HCT116 (cell line): ENCODE results near the gene MARCHF7. TPM values are rescaled to one million over a fixed set of nuclear protein-coding genes. Genes with fewer than 3 reads are reported as not detected.

Source experiments
- ATAC-seq: fragments of 200-7000 bp; cut with Tn5 transposase; 2 replicates; pipeline ENCODE4 v1.9.1; 2020; ENCODE audit warnings: mild to moderate bottlenecking, moderate library complexity
- BruUV-seq: library from RNA; stranded (reverse); fragments of 400-500 nt; replicated peaks from 2 replicates; lab custom pipeline; 2021; lab: Mats Ljungman, UMichigan
- CTCF ChIA-PET: fragments of 300-600 bp; sonication (Branson Sonifier 250); formaldehyde crosslinking; loops from one replicate; lab custom pipeline; 2021; ENCODE audit warnings: antibody characterized with exemption; lab: Charles Lee
- POLR2A ChIA-PET: fragments of 300-600, 350-600 bp; sonication (Branson Sonifier 250); formaldehyde crosslinking; loops from one replicate; lab custom pipeline; 2021; ENCODE audit warnings: antibody characterized with exemption; lab: Charles Lee
- RAD21 ChIA-PET, 2 experiments: fragments of 300-600 bp; sonication (Branson Sonifier 250); formaldehyde crosslinking; loops; one replicate each; lab custom pipeline; 2023; ENCODE audit warnings: low total read pairs in 2 of 2; ENCODE audit not compliant: uncharacterized antibody in 2 of 2, unreplicated experiment in 2 of 2, low non-redundant PET in 1 of 2; lab: Charles Lee
- DNase-seq: peaks from one replicate; pipeline ENCODE4 v3.0.0-alpha.2; 2010; ENCODE audit warnings: low read depth, low spot score
- H2AFZ ChIP-seq: fragments of 200-600 bp; shearing (Covaris generic), sonication (generic); 2 replicates; pipeline ENCODE4 v1.6.1; 2017; ENCODE audit warnings: low read depth, mixed run types, mixed read lengths, antibody characterized with exemption, low read length; ENCODE audit not compliant: poor library complexity, severe bottlenecking
- H3K27ac ChIP-seq: 2 replicates; pipeline ENCODE4 v1.5.1; 2012; ENCODE audit warnings: low read depth, low read length
- H3K27me3 ChIP-seq: fragments of 200-600 bp; sonication (generic); 2 replicates; pipeline ENCODE4 v1.6.1; 2016; ENCODE audit warnings: mixed run types, low read length, mixed read lengths; ENCODE audit not compliant: insufficient read depth
- H3K36me3 ChIP-seq, 2 experiments: fragments of 200-500 bp in 1 of 2; fragments of 200-600 bp in 1 of 2; sonication (Bioruptor generic) in 1 of 2; sonication (generic) in 1 of 2; 2 replicates each; pipeline versions ENCODE4 v1.5.1 to v1.6.1; 2014 to 2016; ENCODE audit warnings: low read length in 2 of 2, inconsistent platforms in 1 of 2, mixed read lengths in 1 of 2, mixed run types in 1 of 2; ENCODE audit not compliant: insufficient read depth in 2 of 2, control insufficient read depth in 1 of 2
- H3K4me1 ChIP-seq, 2 experiments: fragments of 200-600 bp in 1 of 2; sonication (generic) in 1 of 2; 2 replicates each; pipeline versions ENCODE4 v1.5.1 to v1.6.1; 2012 to 2017; ENCODE audit warnings: low read length in 2 of 2, inconsistent platforms in 1 of 2, mild to moderate bottlenecking in 1 of 2, mixed read lengths in 1 of 2, mixed run types in 1 of 2, moderate library complexity in 1 of 2; ENCODE audit not compliant: insufficient read depth in 2 of 2, control insufficient read depth in 1 of 2
- H3K4me2 ChIP-seq: fragments of 200-600 bp; sonication (generic); 2 replicates; pipeline ENCODE4 v1.6.1; 2017; ENCODE audit warnings: mixed run types, low read length, mixed read lengths
- H3K4me3 ChIP-seq, 2 experiments: fragments of 200-600 bp in 1 of 2; sonication (generic) in 1 of 2; replicated peaks in 1 of 2; 2 replicates each; pipeline ENCODE4 v1.5.1; 2011 to 2016; ENCODE audit warnings: low read length in 2 of 2, control low read depth in 1 of 2, low read depth in 1 of 2, mild to moderate bottlenecking in 1 of 2, mixed read lengths in 1 of 2, mixed run types in 1 of 2
- H3K79me2 ChIP-seq: fragments of 200-600 bp; sonication (generic); 2 replicates; pipeline ENCODE4 v1.6.1; 2017; ENCODE audit warnings: mild to moderate bottlenecking, mixed run types, low read length, moderate library complexity, mixed read lengths; ENCODE audit not compliant: insufficient read depth
- H3K9ac ChIP-seq: fragments of 200-600 bp; sonication (generic); 2 replicates; pipeline ENCODE4 v1.6.1; 2016; ENCODE audit warnings: low read length, mixed read lengths
- H3K9me2 ChIP-seq: fragments of 200-600 bp; sonication (generic), shearing (Covaris generic); 2 replicates; pipeline ENCODE4 v1.6.1; 2017; ENCODE audit warnings: mixed run types, mild to moderate bottlenecking, moderate library complexity; ENCODE audit not compliant: insufficient read depth
- H3K9me3 ChIP-seq, 2 experiments: fragments of 200-500 bp in 1 of 2; fragments of 200-600 bp in 1 of 2; sonication (Bioruptor generic) in 1 of 2; sonication (generic) in 1 of 2; 2 replicates each; pipeline ENCODE4 v1.6.1; 2014 to 2017; ENCODE audit warnings: low read length in 2 of 2, mixed read lengths in 2 of 2, inconsistent platforms in 1 of 2, low read depth in 1 of 2, mild to moderate bottlenecking in 1 of 2, mixed run types in 1 of 2, moderate library complexity in 1 of 2; ENCODE audit not compliant: control insufficient read depth in 1 of 2, insufficient read depth in 1 of 2
- H4K20me1 ChIP-seq: fragments of 200-600 bp; sonication (generic), shearing (Covaris generic); 2 replicates; pipeline ENCODE4 v1.6.1; 2017; ENCODE audit warnings: mixed run types, mild to moderate bottlenecking, moderate library complexity; ENCODE audit not compliant: insufficient read depth
- CEBPB ChIP-seq: IDR thresholded peaks from 2 replicates; pipeline ENCODE4 v1.6.1; 2012; ENCODE audit warnings: low read depth
- EZH2 ChIP-seq: fragments of 200-600 bp; sonication (generic); IDR thresholded peaks from 2 replicates; pipeline ENCODE4 v1.6.1; 2017; ENCODE audit warnings: antibody characterized with exemption, mixed run types
- EZH2phosphoT487 ChIP-seq: fragments of 200-600 bp; IDR thresholded peaks from 2 replicates; pipeline ENCODE4 v1.6.1; 2018; ENCODE audit warnings: antibody characterized with exemption, borderline replicate concordance
- RAD21 ChIP-seq: IDR thresholded peaks from 2 replicates; pipeline ENCODE4 v1.6.1; 2012; ENCODE audit warnings: low read depth, mild to moderate bottlenecking
- SRF ChIP-seq: IDR thresholded peaks from 2 replicates; pipeline ENCODE4 v1.6.1; 2012; ENCODE audit warnings: low read depth
- TCF7L2 ChIP-seq: IDR thresholded peaks from 2 replicates; pipeline ENCODE4 v1.7.0; 2011; ENCODE audit warnings: borderline replicate concordance, inconsistent platforms; ENCODE audit not compliant: insufficient read depth, insufficient read length; ENCODE audit errors: extremely low read depth
- YY1 ChIP-seq: IDR thresholded peaks from 2 replicates; pipeline ENCODE4 v1.6.1; 2011; ENCODE audit warnings: low read length, low read depth, moderate library complexity, mild to moderate bottlenecking; ENCODE audit not compliant: insufficient replicate concordance; ENCODE audit errors: extremely low read depth
- ZFX ChIP-seq: fragments of 450-650 bp; IDR thresholded peaks from 2 replicates; pipeline ENCODE4 v1.6.1; 2017
- ZNF274 ChIP-seq: fragments of 200-500 bp; sonication (Bioruptor generic); IDR thresholded peaks from 2 replicates; pipeline ENCODE4 v1.6.1; 2014; ENCODE audit warnings: mild to moderate bottlenecking, low read depth, low read length, inconsistent platforms
- intact Hi-C: fragments of 100-400 bp; cut with micrococcal nuclease; formaldehyde crosslinking; loops from 2 replicates; pipeline ENCODE4 v1.10.0; 2022
- total RNA-seq: library from RNA; stranded (reverse); gene quantifications from one replicate; pipeline ENCODE4 v1.2.1, GENCODE V29; 2021; ENCODE audit not compliant: unreplicated experiment
- TF ChIP-seq, protein P1 (sequence below): IDR thresholded peaks from 2 replicates; pipeline ENCODE4 v1.6.1; 2011; ENCODE audit warnings: mild to moderate bottlenecking, low read length, moderate library complexity; ENCODE audit not compliant: insufficient replicate concordance; ENCODE audit errors: extremely low read depth
- TF ChIP-seq, protein P2 (sequence below): IDR thresholded peaks from 2 replicates; pipeline ENCODE4 v1.6.1; 2012; ENCODE audit warnings: low read depth
- TF ChIP-seq, protein P3 (sequence below): IDR thresholded peaks from 2 replicates; pipeline ENCODE4 v1.6.1; 2012
- TF ChIP-seq, protein P4 (sequence below): IDR thresholded peaks from 2 replicates; pipeline ENCODE4 v1.6.1; 2012
- TF ChIP-seq, protein P5 (sequence below), 3 experiments: fragments of 200-600 bp in 1 of 3; sonication (generic) in 1 of 3; IDR thresholded peaks in 2 of 3; conservative IDR thresholded peaks in 1 of 3; 2 replicates each; pipeline ENCODE4 v1.5.1; 2012 to 2017; ENCODE audit warnings: low read depth in 2 of 3, low read length in 2 of 3, antibody characterized with exemption in 1 of 3, borderline replicate concordance in 1 of 3, control low read depth in 1 of 3, mild to moderate bottlenecking in 1 of 3, mixed read lengths in 1 of 3, mixed run types in 1 of 3, moderate library complexity in 1 of 3; ENCODE audit not compliant: insufficient read depth in 1 of 3

MARCHF7 gene
- total RNA-seq, 1 experiment from 2014 or later, result 65.9 TPM

DNA sequence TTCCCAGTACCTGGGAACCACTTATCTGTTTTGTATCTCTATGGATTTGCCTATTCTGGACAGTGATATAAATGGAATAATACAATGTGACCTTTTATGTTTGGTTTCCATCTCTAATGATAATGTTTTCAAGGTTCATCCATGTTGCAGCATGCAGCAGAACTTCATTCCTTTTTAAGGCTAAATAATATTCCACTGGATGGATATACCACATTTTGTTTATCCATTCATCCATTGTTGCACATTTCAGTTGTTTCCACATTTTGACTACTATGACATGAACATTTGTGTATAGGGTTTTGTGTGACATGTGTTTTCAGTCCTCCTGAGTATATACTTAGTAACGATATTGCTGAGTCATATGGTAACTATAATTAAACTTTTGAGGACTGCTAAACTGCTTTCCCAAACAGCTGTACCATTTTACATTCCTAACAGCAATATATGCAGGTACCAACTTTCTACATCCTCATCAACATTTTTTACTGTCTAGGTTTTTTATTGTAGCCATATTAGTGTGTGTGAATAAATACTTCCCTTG lies 17.7 kb upstream of the MARCHF7 start:
- no peaks in the 10 kb centered on the region for H4K20me1 ChIP-seq
- H3K27ac ChIP-seq, result no peak overlapping the region
- ATAC-seq (no peak), DNase-seq (no peak)
- no peaks in the 10 kb centered on the region for H3K9me3 ChIP-seq
- no TSS peak for BruUV-seq
- peaks cover 0 to 2% of the 10 kb centered on the region in 2 experiments; a peak in 1 of 4 replicates for H3K4me1 ChIP-seq
- ChIA-PET CTCF (no interaction called here), RAD21 (no interaction called here), POLR2A (no interaction called here)
- no peaks in the 10 kb centered on the region for H3K9me2 ChIP-seq
- no peaks in the 10 kb centered on the region for H3K79me2 ChIP-seq
- no peak overlapping the region for H2AFZ ChIP-seq
- no peak overlapping the region for H3K4me2 ChIP-seq
- TF ChIP-seq, protein P1, sequence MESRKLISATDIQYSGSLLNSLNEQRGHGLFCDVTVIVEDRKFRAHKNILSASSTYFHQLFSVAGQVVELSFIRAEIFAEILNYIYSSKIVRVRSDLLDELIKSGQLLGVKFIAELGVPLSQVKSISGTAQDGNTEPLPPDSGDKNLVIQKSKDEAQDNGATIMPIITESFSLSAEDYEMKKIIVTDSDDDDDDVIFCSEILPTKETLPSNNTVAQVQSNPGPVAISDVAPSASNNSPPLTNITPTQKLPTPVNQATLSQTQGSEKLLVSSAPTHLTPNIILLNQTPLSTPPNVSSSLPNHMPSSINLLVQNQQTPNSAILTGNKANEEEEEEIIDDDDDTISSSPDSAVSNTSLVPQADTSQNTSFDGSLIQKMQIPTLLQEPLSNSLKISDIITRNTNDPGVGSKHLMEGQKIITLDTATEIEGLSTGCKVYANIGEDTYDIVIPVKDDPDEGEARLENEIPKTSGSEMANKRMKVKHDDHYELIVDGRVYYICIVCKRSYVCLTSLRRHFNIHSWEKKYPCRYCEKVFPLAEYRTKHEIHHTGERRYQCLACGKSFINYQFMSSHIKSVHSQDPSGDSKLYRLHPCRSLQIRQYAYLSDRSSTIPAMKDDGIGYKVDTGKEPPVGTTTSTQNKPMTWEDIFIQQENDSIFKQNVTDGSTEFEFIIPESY, result no peak
- TF ChIP-seq RAD21 (no peak), YY1 (no peak), SRF (no peak), EZH2 (no peak), TCF7L2 (no peak), ZNF274 (no peak), ZFX (no peak), EZH2phosphoT487 (no peak), CEBPB (no peak)
- TF ChIP-seq, protein P2, sequence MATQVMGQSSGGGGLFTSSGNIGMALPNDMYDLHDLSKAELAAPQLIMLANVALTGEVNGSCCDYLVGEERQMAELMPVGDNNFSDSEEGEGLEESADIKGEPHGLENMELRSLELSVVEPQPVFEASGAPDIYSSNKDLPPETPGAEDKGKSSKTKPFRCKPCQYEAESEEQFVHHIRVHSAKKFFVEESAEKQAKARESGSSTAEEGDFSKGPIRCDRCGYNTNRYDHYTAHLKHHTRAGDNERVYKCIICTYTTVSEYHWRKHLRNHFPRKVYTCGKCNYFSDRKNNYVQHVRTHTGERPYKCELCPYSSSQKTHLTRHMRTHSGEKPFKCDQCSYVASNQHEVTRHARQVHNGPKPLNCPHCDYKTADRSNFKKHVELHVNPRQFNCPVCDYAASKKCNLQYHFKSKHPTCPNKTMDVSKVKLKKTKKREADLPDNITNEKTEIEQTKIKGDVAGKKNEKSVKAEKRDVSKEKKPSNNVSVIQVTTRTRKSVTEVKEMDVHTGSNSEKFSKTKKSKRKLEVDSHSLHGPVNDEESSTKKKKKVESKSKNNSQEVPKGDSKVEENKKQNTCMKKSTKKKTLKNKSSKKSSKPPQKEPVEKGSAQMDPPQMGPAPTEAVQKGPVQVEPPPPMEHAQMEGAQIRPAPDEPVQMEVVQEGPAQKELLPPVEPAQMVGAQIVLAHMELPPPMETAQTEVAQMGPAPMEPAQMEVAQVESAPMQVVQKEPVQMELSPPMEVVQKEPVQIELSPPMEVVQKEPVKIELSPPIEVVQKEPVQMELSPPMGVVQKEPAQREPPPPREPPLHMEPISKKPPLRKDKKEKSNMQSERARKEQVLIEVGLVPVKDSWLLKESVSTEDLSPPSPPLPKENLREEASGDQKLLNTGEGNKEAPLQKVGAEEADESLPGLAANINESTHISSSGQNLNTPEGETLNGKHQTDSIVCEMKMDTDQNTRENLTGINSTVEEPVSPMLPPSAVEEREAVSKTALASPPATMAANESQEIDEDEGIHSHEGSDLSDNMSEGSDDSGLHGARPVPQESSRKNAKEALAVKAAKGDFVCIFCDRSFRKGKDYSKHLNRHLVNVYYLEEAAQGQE, result no peak
- TF ChIP-seq, protein P3, sequence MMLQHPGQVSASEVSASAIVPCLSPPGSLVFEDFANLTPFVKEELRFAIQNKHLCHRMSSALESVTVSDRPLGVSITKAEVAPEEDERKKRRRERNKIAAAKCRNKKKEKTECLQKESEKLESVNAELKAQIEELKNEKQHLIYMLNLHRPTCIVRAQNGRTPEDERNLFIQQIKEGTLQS, result no peak
- TF ChIP-seq, protein P4, sequence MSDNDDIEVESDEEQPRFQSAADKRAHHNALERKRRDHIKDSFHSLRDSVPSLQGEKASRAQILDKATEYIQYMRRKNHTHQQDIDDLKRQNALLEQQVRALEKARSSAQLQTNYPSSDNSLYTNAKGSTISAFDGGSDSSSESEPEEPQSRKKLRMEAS, result no peak
- TF ChIP-seq, protein P5, sequence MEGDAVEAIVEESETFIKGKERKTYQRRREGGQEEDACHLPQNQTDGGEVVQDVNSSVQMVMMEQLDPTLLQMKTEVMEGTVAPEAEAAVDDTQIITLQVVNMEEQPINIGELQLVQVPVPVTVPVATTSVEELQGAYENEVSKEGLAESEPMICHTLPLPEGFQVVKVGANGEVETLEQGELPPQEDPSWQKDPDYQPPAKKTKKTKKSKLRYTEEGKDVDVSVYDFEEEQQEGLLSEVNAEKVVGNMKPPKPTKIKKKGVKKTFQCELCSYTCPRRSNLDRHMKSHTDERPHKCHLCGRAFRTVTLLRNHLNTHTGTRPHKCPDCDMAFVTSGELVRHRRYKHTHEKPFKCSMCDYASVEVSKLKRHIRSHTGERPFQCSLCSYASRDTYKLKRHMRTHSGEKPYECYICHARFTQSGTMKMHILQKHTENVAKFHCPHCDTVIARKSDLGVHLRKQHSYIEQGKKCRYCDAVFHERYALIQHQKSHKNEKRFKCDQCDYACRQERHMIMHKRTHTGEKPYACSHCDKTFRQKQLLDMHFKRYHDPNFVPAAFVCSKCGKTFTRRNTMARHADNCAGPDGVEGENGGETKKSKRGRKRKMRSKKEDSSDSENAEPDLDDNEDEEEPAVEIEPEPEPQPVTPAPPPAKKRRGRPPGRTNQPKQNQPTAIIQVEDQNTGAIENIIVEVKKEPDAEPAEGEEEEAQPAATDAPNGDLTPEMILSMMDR (IDR thresholded peaks at IDR 0.05 in 2 of 3, conservative IDR thresholded peaks at IDR 0.05 in 1 of 3; ENCODE audit: borderline replicate concordance in 1 of 3, insufficient read depth in 1 of 3, low read depth in 2 of 3, low read length in 2 of 3), result no peak
- no peak overlapping the region for H3K4me3 ChIP-seq
- H3K36me3 ChIP-seq, result no peaks in the 10 kb centered on the region
- H3K27me3 ChIP-seq, result no peaks in the 10 kb centered on the region
- intact Hi-C loops, result no loop called here
- H3K9ac ChIP-seq, result no peak overlapping the region
